GM23338 (cell line): ENCODE data around the gene GPSM1. TPM values are rescaled to one million over a fixed set of nuclear protein-coding genes. Genes with fewer than 3 reads are reported as not detected.

Experiments used
- ATAC-seq: fragments of 200-7000 bp; cut with Tn5 transposase; 3 replicates; pipeline ENCODE4 v1.9.1; 2020
- DNase-seq: peaks from one replicate; pipeline ENCODE4 v3.0.0-alpha.2; 2015; ENCODE audit warnings: low spot score
- H2AFZ ChIP-seq: fragments of 200-600 bp; sonication (generic); 2 replicates; pipeline ENCODE4 v1.8.0; 2016; ENCODE audit warnings: antibody characterized with exemption, mild to moderate bottlenecking, moderate library complexity
- H3F3A ChIP-seq: fragments of 200-600 bp; sonication (generic); replicated peaks from 2 replicates; pipeline ENCODE4 v1.8.0; 2017; ENCODE audit warnings: antibody characterized with exemption, mixed run types, low read depth
- H3K27ac ChIP-seq: fragments of 200-600 bp; sonication (generic); 2 replicates; pipeline ENCODE4 v1.6.1; 2016; ENCODE audit warnings: low read depth
- H3K27me3 ChIP-seq: fragments of 200-600 bp; sonication (generic); 2 replicates; pipeline ENCODE4 v1.8.0; 2016; ENCODE audit warnings: mild to moderate bottlenecking, mixed run types, moderate library complexity; ENCODE audit not compliant: insufficient read depth
- H3K36me3 ChIP-seq: fragments of 200-600 bp; sonication (generic); 2 replicates; pipeline ENCODE4 v1.8.0; 2016; ENCODE audit warnings: mild to moderate bottlenecking; ENCODE audit not compliant: insufficient read depth
- H3K4me1 ChIP-seq: fragments of 200-600 bp; sonication (generic); 2 replicates; pipeline ENCODE4 v1.8.0; 2016; ENCODE audit warnings: mild to moderate bottlenecking, moderate library complexity; ENCODE audit not compliant: insufficient read depth
- H3K4me2 ChIP-seq: fragments of 200-600 bp; sonication (generic); 2 replicates; pipeline ENCODE4 v1.7.1; 2017; ENCODE audit warnings: mixed run types
- H3K4me3 ChIP-seq: fragments of 200-600 bp; sonication (generic); 2 replicates; pipeline ENCODE4 v1.6.1; 2016; ENCODE audit warnings: mixed run types
- H3K79me2 ChIP-seq: fragments of 200-600 bp; sonication (generic); replicated peaks from 2 replicates; pipeline ENCODE4 v1.8.0; 2017; ENCODE audit warnings: mild to moderate bottlenecking; ENCODE audit not compliant: insufficient read depth
- H3K9me2 ChIP-seq: fragments of 200-600 bp; sonication (generic); 2 replicates; pipeline ENCODE4 v1.8.0; 2017; ENCODE audit not compliant: insufficient read depth
- H4K20me1 ChIP-seq: fragments of 200-600 bp; sonication (generic); replicated peaks from 2 replicates; pipeline ENCODE4 v1.8.0; 2017; ENCODE audit warnings: mild to moderate bottlenecking; ENCODE audit not compliant: insufficient read depth
- H3K27ac Mint-ChIP-seq: 2 replicates; pipeline ENCODE4 v1.8.0; 2020; ENCODE audit warnings: inconsistent platforms, mild to moderate bottlenecking, moderate library complexity, mixed read lengths
- H3K27me3 Mint-ChIP-seq: 3 replicates; pipeline ENCODE4 v1.8.0; 2022; ENCODE audit warnings: low read depth, mild to moderate bottlenecking, moderate library complexity, mixed read lengths, inconsistent platforms; ENCODE audit not compliant: insufficient read depth, poor library complexity
- H3K36me3 Mint-ChIP-seq: 3 replicates; pipeline ENCODE4 v1.8.0; 2021; ENCODE audit warnings: low read depth, mild to moderate bottlenecking, inconsistent platforms, moderate library complexity, mixed read lengths
- H3K4me1 Mint-ChIP-seq: 3 replicates; pipeline ENCODE4 v1.8.0; 2020; ENCODE audit warnings: mild to moderate bottlenecking, inconsistent platforms, mixed read lengths
- H3K4me3 Mint-ChIP-seq: 3 replicates; pipeline ENCODE4 v1.8.0; 2021; ENCODE audit warnings: moderate library complexity, mild to moderate bottlenecking, inconsistent platforms, mixed read lengths
- H3K9me3 Mint-ChIP-seq: 3 replicates; pipeline ENCODE4 v1.8.0; 2020; ENCODE audit warnings: moderate library complexity, mild to moderate bottlenecking, inconsistent platforms, mixed read lengths
- EZH2 ChIP-seq: fragments of 200-600 bp; sonication (generic); IDR thresholded peaks from one replicate; pipeline ENCODE4 v1.8.0; 2017; ENCODE audit warnings: antibody characterized with exemption, mild to moderate bottlenecking, low read depth; ENCODE audit not compliant: unreplicated experiment
- JUNB ChIP-seq: IDR thresholded peaks from one replicate; pipeline ENCODE4 v1.6.1; 2016; ENCODE audit warnings: antibody characterized with exemption; ENCODE audit not compliant: unreplicated experiment
- POLR2AphosphoS5 ChIP-seq: IDR thresholded peaks from 2 replicates; pipeline ENCODE4 v1.6.1; 2016; ENCODE audit warnings: antibody characterized with exemption, low read depth
- ZNF331 ChIP-seq: fragments of 250-450 bp; sonication (Bioruptor Pico); IDR thresholded peaks from 2 replicates; pipeline ENCODE4 v1.5.0; 2020; ENCODE audit warnings: low read depth, mild to moderate bottlenecking, moderate library complexity
- polyA plus RNA-seq: library from polyadenylated mRNA; unstranded; fragments of >200 nt; fragmentation: Nextera tagmentation; extraction: Ambion mirVana; gene quantifications from 2 replicates; pipeline ENCODE4 v1.2.1, GENCODE V29; 2016
- total RNA-seq: library from RNA; depleted of rRNA; stranded (reverse); fragments of >200 nt; shearing (Covaris generic); gene quantifications from 2 replicates; pipeline ENCODE4 v1.2.3, GENCODE V29; 2014
- TF ChIP-seq, protein P1 (sequence below): IDR thresholded peaks from 2 replicates; pipeline ENCODE4 v1.6.1; 2016; ENCODE audit warnings: antibody characterized with exemption
- TF ChIP-seq, protein P2 (sequence below): fragments of 250-450 bp; sonication (Bioruptor Pico); IDR thresholded peaks from 2 replicates; pipeline ENCODE4 v1.5.0; 2020; ENCODE audit warnings: mild to moderate bottlenecking, moderate library complexity
- TF ChIP-seq, protein P3 (sequence below): IDR thresholded peaks from one replicate; pipeline ENCODE4 v1.6.1; 2018; ENCODE audit warnings: antibody characterized with exemption; ENCODE audit not compliant: unreplicated experiment
- TF ChIP-seq, protein P4 (sequence below), 2 experiments: fragments of 200-600 bp in 1 of 2; sonication (generic) in 1 of 2; conservative IDR thresholded peaks; 2 replicates each; pipeline versions ENCODE4 v1.5.1 to v1.6.1; 2016 to 2017; ENCODE audit warnings: antibody characterized with exemption in 2 of 2, low read depth in 2 of 2, mild to moderate bottlenecking in 2 of 2, moderate library complexity in 1 of 2

The GPSM1 gene
- total and polyA plus RNA-seq, 2 experiments from 2014 or later: 4.8 to 23.2 TPM

DNA sequence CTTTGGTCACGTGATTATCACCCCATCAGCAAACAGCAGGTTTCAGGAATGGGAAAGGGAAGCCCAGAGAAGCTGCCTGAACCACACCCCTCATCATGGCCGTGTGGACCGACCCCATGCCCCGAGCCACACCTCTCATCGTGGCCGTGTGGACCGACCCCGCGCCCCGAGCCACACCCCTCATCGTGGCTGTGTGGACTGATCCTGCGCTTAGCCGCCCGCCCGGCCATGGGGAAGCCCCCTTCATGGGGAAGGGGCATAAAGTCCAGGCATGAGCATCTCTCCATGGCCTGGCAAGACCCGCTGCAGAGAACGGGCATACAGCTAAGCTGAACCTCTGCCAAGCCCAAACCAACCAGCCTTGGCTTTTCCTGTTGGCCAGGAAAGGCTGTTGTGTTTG, 66.2 kb downstream of the GPSM1 start:
- H3K27me3 Mint-ChIP-seq: peaks cover 4% of the 10 kb centered on the region
- no peak for ATAC-seq
- Histone ChIP-seq H4K20me1 (peaks cover 15% of the 10 kb centered on the region), H3K4me1 (no peaks in the 10 kb centered on the region), H3K36me3 (peaks cover 17% of the 10 kb centered on the region), H3F3A (0 out of 2 replicates have a peak, but pooled peaks cover 4% of the 10 kb centered on the region), H3K27ac (no peak overlapping the region), H3K79me2 (peaks cover 21% of the 10 kb centered on the region), H3K4me2 (no peak overlapping the region), H3K4me3 (no peak overlapping the region), H3K9me2 (no peaks in the 10 kb centered on the region), H3K27me3 (no peaks in the 10 kb centered on the region), H2AFZ (no peak overlapping the region)
- H3K4me1 Mint-ChIP-seq: 0 out of 3 replicates have a peak, but pooled peaks cover 3% of the 10 kb centered on the region
- no peak overlapping the region for H3K4me3 Mint-ChIP-seq
- no peak overlapping the region for H3K27ac Mint-ChIP-seq
- TF ChIP-seq EZH2 (no peak), JUNB (no peak)
- TF ChIP-seq, protein P1, sequence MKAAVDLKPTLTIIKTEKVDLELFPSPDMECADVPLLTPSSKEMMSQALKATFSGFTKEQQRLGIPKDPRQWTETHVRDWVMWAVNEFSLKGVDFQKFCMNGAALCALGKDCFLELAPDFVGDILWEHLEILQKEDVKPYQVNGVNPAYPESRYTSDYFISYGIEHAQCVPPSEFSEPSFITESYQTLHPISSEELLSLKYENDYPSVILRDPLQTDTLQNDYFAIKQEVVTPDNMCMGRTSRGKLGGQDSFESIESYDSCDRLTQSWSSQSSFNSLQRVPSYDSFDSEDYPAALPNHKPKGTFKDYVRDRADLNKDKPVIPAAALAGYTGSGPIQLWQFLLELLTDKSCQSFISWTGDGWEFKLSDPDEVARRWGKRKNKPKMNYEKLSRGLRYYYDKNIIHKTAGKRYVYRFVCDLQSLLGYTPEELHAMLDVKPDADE: no peak
- H3K9me3 Mint-ChIP-seq: no peaks in the 10 kb centered on the region
- H3K36me3 Mint-ChIP-seq: peaks cover 71% of the 10 kb centered on the region
- no peak for DNase-seq

DNA sequence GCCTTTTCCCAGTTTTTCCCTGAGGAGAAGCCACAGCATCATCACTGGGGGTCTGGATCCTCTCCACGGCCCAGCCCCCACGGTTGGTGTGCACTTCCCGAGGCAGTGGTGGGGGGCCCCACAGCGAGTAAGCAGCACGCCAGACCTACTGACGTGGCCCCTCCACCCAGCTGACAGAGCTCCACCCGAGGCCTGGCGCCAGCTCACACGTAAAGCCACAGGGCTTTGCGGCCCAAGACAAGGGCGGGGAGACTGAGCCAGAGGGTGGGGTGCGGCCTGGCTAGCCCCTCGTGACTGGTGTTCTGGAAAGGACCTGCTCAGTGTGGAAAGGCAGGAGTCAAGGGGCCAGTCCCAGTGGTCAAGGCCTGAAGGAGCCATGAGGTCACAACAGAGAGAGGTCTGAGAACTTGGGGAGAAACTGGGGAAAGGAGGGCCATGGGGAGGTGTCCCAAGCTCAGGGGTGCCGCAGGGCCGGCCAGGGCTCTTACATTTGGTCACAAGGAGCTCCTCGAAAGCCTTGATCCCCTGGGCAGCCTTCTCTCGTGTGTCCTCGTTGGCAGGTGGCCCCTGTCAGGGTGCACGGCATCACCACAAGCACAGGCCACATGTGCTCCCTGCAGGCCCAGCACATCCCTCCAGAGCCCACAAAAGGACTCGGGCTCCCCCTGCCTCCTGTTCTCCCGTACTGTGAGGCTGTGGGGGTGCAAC, 67.1 kb downstream of the GPSM1 start:
- ATAC-seq: no peak
- peaks cover 31% of the 10 kb centered on the region for H3K79me2 ChIP-seq
- TF ChIP-seq, protein P2, sequence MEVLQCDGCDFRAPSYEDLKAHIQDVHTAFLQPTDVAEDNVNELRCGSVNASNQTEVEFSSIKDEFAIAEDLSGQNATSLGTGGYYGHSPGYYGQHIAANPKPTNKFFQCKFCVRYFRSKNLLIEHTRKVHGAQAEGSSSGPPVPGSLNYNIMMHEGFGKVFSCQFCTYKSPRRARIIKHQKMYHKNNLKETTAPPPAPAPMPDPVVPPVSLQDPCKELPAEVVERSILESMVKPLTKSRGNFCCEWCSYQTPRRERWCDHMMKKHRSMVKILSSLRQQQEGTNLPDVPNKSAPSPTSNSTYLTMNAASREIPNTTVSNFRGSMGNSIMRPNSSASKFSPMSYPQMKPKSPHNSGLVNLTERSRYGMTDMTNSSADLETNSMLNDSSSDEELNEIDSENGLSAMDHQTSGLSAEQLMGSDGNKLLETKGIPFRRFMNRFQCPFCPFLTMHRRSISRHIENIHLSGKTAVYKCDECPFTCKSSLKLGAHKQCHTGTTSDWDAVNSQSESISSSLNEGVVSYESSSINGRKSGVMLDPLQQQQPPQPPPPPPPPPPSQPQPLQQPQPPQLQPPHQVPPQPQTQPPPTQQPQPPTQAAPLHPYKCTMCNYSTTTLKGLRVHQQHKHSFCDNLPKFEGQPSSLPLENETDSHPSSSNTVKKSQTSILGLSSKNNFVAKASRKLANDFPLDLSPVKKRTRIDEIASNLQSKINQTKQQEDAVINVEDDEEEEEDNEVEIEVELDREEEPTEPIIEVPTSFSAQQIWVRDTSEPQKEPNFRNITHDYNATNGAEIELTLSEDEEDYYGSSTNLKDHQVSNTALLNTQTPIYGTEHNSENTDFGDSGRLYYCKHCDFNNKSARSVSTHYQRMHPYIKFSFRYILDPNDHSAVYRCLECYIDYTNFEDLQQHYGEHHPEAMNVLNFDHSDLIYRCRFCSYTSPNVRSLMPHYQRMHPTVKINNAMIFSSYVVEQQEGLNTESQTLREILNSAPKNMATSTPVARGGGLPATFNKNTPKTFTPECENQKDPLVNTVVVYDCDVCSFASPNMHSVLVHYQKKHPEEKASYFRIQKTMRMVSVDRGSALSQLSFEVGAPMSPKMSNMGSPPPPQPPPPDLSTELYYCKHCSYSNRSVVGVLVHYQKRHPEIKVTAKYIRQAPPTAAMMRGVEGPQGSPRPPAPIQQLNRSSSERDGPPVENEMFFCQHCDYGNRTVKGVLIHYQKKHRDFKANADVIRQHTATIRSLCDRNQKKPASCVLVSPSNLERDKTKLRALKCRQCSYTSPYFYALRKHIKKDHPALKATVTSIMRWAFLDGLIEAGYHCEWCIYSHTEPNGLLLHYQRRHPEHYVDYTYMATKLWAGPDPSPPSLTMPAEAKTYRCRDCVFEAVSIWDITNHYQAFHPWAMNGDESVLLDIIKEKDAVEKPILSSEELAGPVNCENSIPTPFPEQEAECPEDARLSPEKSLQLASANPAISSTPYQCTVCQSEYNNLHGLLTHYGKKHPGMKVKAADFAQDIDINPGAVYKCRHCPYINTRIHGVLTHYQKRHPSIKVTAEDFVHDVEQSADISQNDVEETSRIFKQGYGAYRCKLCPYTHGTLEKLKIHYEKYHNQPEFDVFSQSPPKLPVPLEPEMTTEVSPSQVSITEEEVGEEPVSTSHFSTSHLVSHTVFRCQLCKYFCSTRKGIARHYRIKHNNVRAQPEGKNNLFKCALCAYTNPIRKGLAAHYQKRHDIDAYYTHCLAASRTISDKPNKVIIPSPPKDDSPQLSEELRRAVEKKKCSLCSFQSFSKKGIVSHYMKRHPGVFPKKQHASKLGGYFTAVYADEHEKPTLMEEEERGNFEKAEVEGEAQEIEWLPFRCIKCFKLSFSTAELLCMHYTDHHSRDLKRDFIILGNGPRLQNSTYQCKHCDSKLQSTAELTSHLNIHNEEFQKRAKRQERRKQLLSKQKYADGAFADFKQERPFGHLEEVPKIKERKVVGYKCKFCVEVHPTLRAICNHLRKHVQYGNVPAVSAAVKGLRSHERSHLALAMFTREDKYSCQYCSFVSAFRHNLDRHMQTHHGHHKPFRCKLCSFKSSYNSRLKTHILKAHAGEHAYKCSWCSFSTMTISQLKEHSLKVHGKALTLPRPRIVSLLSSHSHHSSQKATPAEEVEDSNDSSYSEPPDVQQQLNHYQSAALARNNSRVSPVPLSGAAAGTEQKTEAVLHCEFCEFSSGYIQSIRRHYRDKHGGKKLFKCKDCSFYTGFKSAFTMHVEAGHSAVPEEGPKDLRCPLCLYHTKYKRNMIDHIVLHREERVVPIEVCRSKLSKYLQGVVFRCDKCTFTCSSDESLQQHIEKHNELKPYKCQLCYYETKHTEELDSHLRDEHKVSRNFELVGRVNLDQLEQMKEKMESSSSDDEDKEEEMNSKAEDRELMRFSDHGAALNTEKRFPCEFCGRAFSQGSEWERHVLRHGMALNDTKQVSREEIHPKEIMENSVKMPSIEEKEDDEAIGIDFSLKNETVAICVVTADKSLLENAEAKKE (CRISPR knock-in tag): no peak
- TF ChIP-seq ZNF331: no peak
- TF ChIP-seq EZH2: no peak
- TF ChIP-seq, protein P3, sequence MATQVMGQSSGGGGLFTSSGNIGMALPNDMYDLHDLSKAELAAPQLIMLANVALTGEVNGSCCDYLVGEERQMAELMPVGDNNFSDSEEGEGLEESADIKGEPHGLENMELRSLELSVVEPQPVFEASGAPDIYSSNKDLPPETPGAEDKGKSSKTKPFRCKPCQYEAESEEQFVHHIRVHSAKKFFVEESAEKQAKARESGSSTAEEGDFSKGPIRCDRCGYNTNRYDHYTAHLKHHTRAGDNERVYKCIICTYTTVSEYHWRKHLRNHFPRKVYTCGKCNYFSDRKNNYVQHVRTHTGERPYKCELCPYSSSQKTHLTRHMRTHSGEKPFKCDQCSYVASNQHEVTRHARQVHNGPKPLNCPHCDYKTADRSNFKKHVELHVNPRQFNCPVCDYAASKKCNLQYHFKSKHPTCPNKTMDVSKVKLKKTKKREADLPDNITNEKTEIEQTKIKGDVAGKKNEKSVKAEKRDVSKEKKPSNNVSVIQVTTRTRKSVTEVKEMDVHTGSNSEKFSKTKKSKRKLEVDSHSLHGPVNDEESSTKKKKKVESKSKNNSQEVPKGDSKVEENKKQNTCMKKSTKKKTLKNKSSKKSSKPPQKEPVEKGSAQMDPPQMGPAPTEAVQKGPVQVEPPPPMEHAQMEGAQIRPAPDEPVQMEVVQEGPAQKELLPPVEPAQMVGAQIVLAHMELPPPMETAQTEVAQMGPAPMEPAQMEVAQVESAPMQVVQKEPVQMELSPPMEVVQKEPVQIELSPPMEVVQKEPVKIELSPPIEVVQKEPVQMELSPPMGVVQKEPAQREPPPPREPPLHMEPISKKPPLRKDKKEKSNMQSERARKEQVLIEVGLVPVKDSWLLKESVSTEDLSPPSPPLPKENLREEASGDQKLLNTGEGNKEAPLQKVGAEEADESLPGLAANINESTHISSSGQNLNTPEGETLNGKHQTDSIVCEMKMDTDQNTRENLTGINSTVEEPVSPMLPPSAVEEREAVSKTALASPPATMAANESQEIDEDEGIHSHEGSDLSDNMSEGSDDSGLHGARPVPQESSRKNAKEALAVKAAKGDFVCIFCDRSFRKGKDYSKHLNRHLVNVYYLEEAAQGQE: no peak
- no peak for TF ChIP-seq POLR2AphosphoS5
- TF ChIP-seq, protein P4, sequence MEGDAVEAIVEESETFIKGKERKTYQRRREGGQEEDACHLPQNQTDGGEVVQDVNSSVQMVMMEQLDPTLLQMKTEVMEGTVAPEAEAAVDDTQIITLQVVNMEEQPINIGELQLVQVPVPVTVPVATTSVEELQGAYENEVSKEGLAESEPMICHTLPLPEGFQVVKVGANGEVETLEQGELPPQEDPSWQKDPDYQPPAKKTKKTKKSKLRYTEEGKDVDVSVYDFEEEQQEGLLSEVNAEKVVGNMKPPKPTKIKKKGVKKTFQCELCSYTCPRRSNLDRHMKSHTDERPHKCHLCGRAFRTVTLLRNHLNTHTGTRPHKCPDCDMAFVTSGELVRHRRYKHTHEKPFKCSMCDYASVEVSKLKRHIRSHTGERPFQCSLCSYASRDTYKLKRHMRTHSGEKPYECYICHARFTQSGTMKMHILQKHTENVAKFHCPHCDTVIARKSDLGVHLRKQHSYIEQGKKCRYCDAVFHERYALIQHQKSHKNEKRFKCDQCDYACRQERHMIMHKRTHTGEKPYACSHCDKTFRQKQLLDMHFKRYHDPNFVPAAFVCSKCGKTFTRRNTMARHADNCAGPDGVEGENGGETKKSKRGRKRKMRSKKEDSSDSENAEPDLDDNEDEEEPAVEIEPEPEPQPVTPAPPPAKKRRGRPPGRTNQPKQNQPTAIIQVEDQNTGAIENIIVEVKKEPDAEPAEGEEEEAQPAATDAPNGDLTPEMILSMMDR (conservative IDR thresholded peaks at IDR 0.05; ENCODE audit: low read depth in 2 of 2): no peak

More for the DNA sequence above, 67.1 kb downstream of the GPSM1 start:
- H3K4me1 ChIP-seq: peaks cover 3% of the 10 kb centered on the region; the same call in 1 of the 2 replicates
- Mint-ChIP-seq H3K4me1 (peaks cover 9% of the 10 kb centered on the region), H3K27ac (no peak overlapping the region), H3K9me3 (no peaks in the 10 kb centered on the region), H3K27me3 (peaks cover 12% of the 10 kb centered on the region), H3K36me3 (peaks cover 71% of the 10 kb centered on the region), H3K4me3 (no peak overlapping the region)
- no peaks in the 10 kb centered on the region for H3K9me2 ChIP-seq
- no peak overlapping the region for H3K4me2 ChIP-seq
- H3K4me3 ChIP-seq: no peak overlapping the region
- no peaks in the 10 kb centered on the region for H3K27me3 ChIP-seq
- H2AFZ ChIP-seq: no peak overlapping the region
- H3K36me3 ChIP-seq: peaks cover 17% of the 10 kb centered on the region
- peaks cover 4% of the 10 kb centered on the region; the same call in 1 of the 2 replicates for H3F3A ChIP-seq
- H4K20me1 ChIP-seq: peaks cover 12% of the 10 kb centered on the region
- no peak for DNase-seq
- H3K27ac ChIP-seq: no peak overlapping the region
